ENCODE results near the gene ABCB9. TPM values are rescaled to one million over a fixed set of nuclear protein-coding genes. Genes with fewer than 3 reads are reported as not detected.

ABCB9 gene
- total RNA-seq, 4 donors from 2014 or later, result 1.7 to 6.2 (median 4.2) TPM

- H3K27me3 ChIP-seq, result no peaks in the 10 kb centered on the region
- no peak overlapping the region for H3K27ac ChIP-seq (replicated peaks in 1 of 4)
- no peak for DNase-seq (ENCODE audit: extremely low spot score)
- H3K36me3 ChIP-seq, result peaks cover 0 to 5% (median 0%) of the 10 kb centered on the region in 4 donors
- WGBS, result 79% methylated on average over 9 of the region's 9 CpGs
- intact Hi-C loops (cut with DNase I), result loop anchor here (1.0 to 5.0 kb wide), 2 partner anchors 91 to 159 kb away; no protein-coding TSS in a partner anchor
- peaks cover 15 to 28% (median 26%) of the 10 kb centered on the region in 4 donors for H3K4me1 ChIP-seq
- no peak overlapping the region for H3K4me3 ChIP-seq
- no peak for TF ChIP-seq POLR2A (IDR thresholded peaks at IDR 0.05; ENCODE audit: low read depth)
- no peak for TF ChIP-seq POLR2AphosphoS5 (IDR thresholded peaks at IDR 0.05)
- TF ChIP-seq EP300 (IDR thresholded peaks at IDR 0.05), result no peak
- no peak for TF ChIP-seq CTCF (IDR thresholded peaks at IDR 0.05)
- no peaks in the 10 kb centered on the region for H3K9me3 ChIP-seq
Observed at GRCh38 chr12:122951406-122951805, 14.9 kb downstream of the ABCB9 start.

- peaks cover 22 to 38% (median 32%) of the 10 kb centered on the region in 4 donors for H3K4me1 ChIP-seq
- H3K36me3 ChIP-seq, result peaks cover 0 to 5% (median 0%) of the 10 kb centered on the region in 4 donors
- H3K9me3 ChIP-seq, result no peaks in the 10 kb centered on the region
- no peak overlapping the region for H3K4me3 ChIP-seq
- WGBS, result 86% methylated on average over 20 of the region's 27 CpGs
- intact Hi-C loops (cut with DNase I), result loop anchor here (5.0 kb wide), 1 partner anchor 158 kb away; no protein-coding TSS in a partner anchor
- no peaks in the 10 kb centered on the region for H3K27me3 ChIP-seq
- no peak for DNase-seq (ENCODE audit: extremely low spot score)
- TF ChIP-seq POLR2A (IDR thresholded peaks at IDR 0.05; ENCODE audit: low read depth), result no peak
- TF ChIP-seq CTCF (IDR thresholded peaks at IDR 0.05), result no peak
- no peak for TF ChIP-seq EP300 (IDR thresholded peaks at IDR 0.05)
- TF ChIP-seq POLR2AphosphoS5 (IDR thresholded peaks at IDR 0.05), result no peak
- H3K27ac ChIP-seq (replicated peaks in 1 of 4), result peak overlapping the region in 3 of 4 donors; percentile 3 to 26 (median 16)
Observed at GRCh38 chr12:122949816-122950675, 16.2 kb downstream of the ABCB9 start.

GRCh38 chr12:122949405-122949804 lies 16.9 kb downstream of the ABCB9 start:
- peak overlapping the region in 3 of 4 donors; percentile 3 to 26 (median 16) for H3K27ac ChIP-seq (replicated peaks in 1 of 4)
- intact Hi-C loops (cut with DNase I), result no loop called here

GRCh38 chr12:122948605-122949004 lies 17.7 kb downstream of the ABCB9 start:
- DNase-seq (ENCODE audit: extremely low spot score), result no peak
- peaks cover 26 to 50% (median 42%) of the 10 kb centered on the region in 4 donors for H3K4me1 ChIP-seq
- H3K9me3 ChIP-seq, result no peaks in the 10 kb centered on the region
- H3K36me3 ChIP-seq, result peaks cover 0 to 5% (median 0%) of the 10 kb centered on the region in 4 donors
- 98% methylated on average over 7 of the region's 14 CpGs for WGBS
- no peaks in the 10 kb centered on the region for H3K27me3 ChIP-seq
- no peak overlapping the region for H3K27ac ChIP-seq (replicated peaks in 1 of 4)
- H3K4me3 ChIP-seq, result no peak overlapping the region
- TF ChIP-seq CTCF (IDR thresholded peaks at IDR 0.05) (no peak), EP300 (IDR thresholded peaks at IDR 0.05) (no peak), POLR2A (IDR thresholded peaks at IDR 0.05; ENCODE audit: low read depth) (no peak), POLR2AphosphoS5 (IDR thresholded peaks at IDR 0.05) (no peak)
- intact Hi-C loops (cut with DNase I), result no loop called here

More at GRCh38 chr12:122949405-122949804, 16.9 kb downstream of the ABCB9 start:
- no peak for TF ChIP-seq POLR2AphosphoS5 (IDR thresholded peaks at IDR 0.05)
- no peak for TF ChIP-seq POLR2A (IDR thresholded peaks at IDR 0.05; ENCODE audit: low read depth)
- TF ChIP-seq EP300 (IDR thresholded peaks at IDR 0.05), result no peak
- no peak for TF ChIP-seq CTCF (IDR thresholded peaks at IDR 0.05)
- H3K9me3 ChIP-seq, result no peaks in the 10 kb centered on the region
- H3K36me3 ChIP-seq, result peaks cover 0 to 5% (median 0%) of the 10 kb centered on the region in 4 donors
- 95% methylated on average over 6 of the region's 8 CpGs for whole genome bisulfite sequencing
- no peaks in the 10 kb centered on the region for H3K27me3 ChIP-seq
- no peak overlapping the region for H3K4me3 ChIP-seq
- DNase-seq (ENCODE audit: extremely low spot score), result no peak
- peaks cover 22 to 42% (median 36%) of the 10 kb centered on the region in 4 donors for H3K4me1 ChIP-seq

All from esophagus muscularis mucosa (tissue), 4 donors.